Colonic mucosa (tissue), 4 donors: ENCODE results near the gene TIMM9. TPM values are rescaled to one million over a fixed set of nuclear protein-coding genes. Genes with fewer than 3 reads are reported as not detected.

Experiments used
- DNase-seq: peaks from one replicate; pipeline ENCODE4 v3.0.0-alpha.2; 2020
- H3K27ac ChIP-seq: fragments of 200-600 bp; one replicate; pipeline ENCODE4 v1.8.0; 2021
- H3K27me3 ChIP-seq: fragments of 200-600 bp; one replicate; pipeline ENCODE4 v1.8.0; 2021
- H3K36me3 ChIP-seq: fragments of 200-600 bp; one replicate; pipeline ENCODE4 v1.8.0; 2021
- H3K4me1 ChIP-seq: fragments of 200-600 bp; one replicate; pipeline ENCODE4 v1.8.0; 2021; ENCODE audit warnings: mild to moderate bottlenecking
- H3K4me3 ChIP-seq: fragments of 200-600 bp; one replicate; pipeline ENCODE4 v1.8.0; 2021
- H3K9ac ChIP-seq, 2 donors: one replicate each; pipeline ENCODE4 v1.7.0; 2013; ENCODE audit warnings: control low read depth in 2 of 2, low read depth in 2 of 2, low read length in 2 of 2
- H3K9me3 ChIP-seq: fragments of 200-600 bp; one replicate; pipeline ENCODE4 v1.8.0; 2021
- CTCF ChIP-seq: fragments of 200-600 bp; IDR thresholded peaks from one replicate; pipeline ENCODE4 v1.8.0; 2022; ENCODE audit warnings: antibody characterized with exemption, mild to moderate bottlenecking
- intact Hi-C: fragments of 100-400 bp; cut with DNase I; formaldehyde crosslinking; loops from one replicate; pipeline ENCODE4 v1.14.1; 2022
- total RNA-seq, 2 donors: library from RNA; stranded (reverse); fragmentation: NEBNext Ultra II Directional in 1 of 2; extraction: Animal tissue kit (Norgen Biotek cat#: 25700) in 1 of 2; gene quantifications; one replicate each; pipeline ENCODE4 v1.2.1, GENCODE V29; 2021
- donor health status: healthy.
- donor health status: DM: no; HTN: no; CAD: no.
- donor health status: DM: no; HTN: no; CAD: no.

Gene TIMM9
- total RNA-seq, 2 donors from 2014 or later = 20.9 to 28.4 TPM

GRCh38 chr14:58465421-58465820 lies 38.1 kb upstream of the TIMM9 start:
- intact Hi-C loops = no loop called here
- no peaks in the 10 kb centered on the region for H3K4me1 ChIP-seq
- H3K9me3 ChIP-seq = no peaks in the 10 kb centered on the region
- no peak overlapping the region for H3K27ac ChIP-seq
- no peaks in the 10 kb centered on the region for H3K27me3 ChIP-seq
- no peak overlapping the region for H3K9ac ChIP-seq
- no peak overlapping the region for H3K4me3 ChIP-seq
- no peak for TF ChIP-seq CTCF
- no peaks in the 10 kb centered on the region for H3K36me3 ChIP-seq
- no peak for DNase-seq

- DNase-seq = no peak
- H3K9me3 ChIP-seq = no peaks in the 10 kb centered on the region
- no peak overlapping the region for H3K9ac ChIP-seq
- no peaks in the 10 kb centered on the region for H3K36me3 ChIP-seq
- no peaks in the 10 kb centered on the region for H3K27me3 ChIP-seq
- TF ChIP-seq CTCF = no peak
- no peaks in the 10 kb centered on the region for H3K4me1 ChIP-seq
- no peak overlapping the region for H3K27ac ChIP-seq
- intact Hi-C loops = no loop called here
- H3K4me3 ChIP-seq = no peak overlapping the region
Observed at GRCh38 chr14:58464652-58465051, 37.3 kb upstream of the TIMM9 start.

- TF ChIP-seq CTCF = no peak
- no peaks in the 10 kb centered on the region for H3K27me3 ChIP-seq
- no peaks in the 10 kb centered on the region for H3K9me3 ChIP-seq
- H3K36me3 ChIP-seq = no peaks in the 10 kb centered on the region
- no peaks in the 10 kb centered on the region for H3K4me1 ChIP-seq
- intact Hi-C loops = no loop called here
- no peak overlapping the region for H3K9ac ChIP-seq
- no peak for DNase-seq
- H3K4me3 ChIP-seq = no peak overlapping the region
- no peak overlapping the region for H3K27ac ChIP-seq
Observed at GRCh38 chr14:58463147-58463546, 35.8 kb upstream of the TIMM9 start.

GRCh38 chr14:58460772-58461171 lies 33.4 kb upstream of the TIMM9 start:
- no peak overlapping the region for H3K4me3 ChIP-seq
- TF ChIP-seq CTCF = no peak
- H3K27me3 ChIP-seq = no peaks in the 10 kb centered on the region
- H3K4me1 ChIP-seq = no peaks in the 10 kb centered on the region
- no peak for DNase-seq
- H3K27ac ChIP-seq = no peak overlapping the region
- no peak overlapping the region for H3K9ac ChIP-seq
- no peaks in the 10 kb centered on the region for H3K9me3 ChIP-seq
- H3K36me3 ChIP-seq = no peaks in the 10 kb centered on the region
- intact Hi-C loops = no loop called here

GRCh38 chr14:58455593-58456265 lies 28.4 kb upstream of the TIMM9 start:
- Histone ChIP-seq H3K36me3 (no peaks in the 10 kb centered on the region), H3K9me3 (no peaks in the 10 kb centered on the region), H3K27ac (no peak overlapping the region), H3K27me3 (no peaks in the 10 kb centered on the region), H3K9ac (no peak overlapping the region), H3K4me1 (no peaks in the 10 kb centered on the region), H3K4me3 (no peak overlapping the region)
- DNase-seq = no peak
- no peak for TF ChIP-seq CTCF
- intact Hi-C loops = no loop called here
